ENCODE data around the gene TLE6. TPM values are rescaled to one million over a fixed set of nuclear protein-coding genes. Genes with fewer than 3 reads are reported as not detected.

TLE6 gene
- total and polyA plus RNA-seq, 10 of the 15 experiments (the other 5 are each of a cell fraction or from before 2014, with no cell fraction given), result 2.7 to 13.8 (median 6.4) TPM

DNA sequence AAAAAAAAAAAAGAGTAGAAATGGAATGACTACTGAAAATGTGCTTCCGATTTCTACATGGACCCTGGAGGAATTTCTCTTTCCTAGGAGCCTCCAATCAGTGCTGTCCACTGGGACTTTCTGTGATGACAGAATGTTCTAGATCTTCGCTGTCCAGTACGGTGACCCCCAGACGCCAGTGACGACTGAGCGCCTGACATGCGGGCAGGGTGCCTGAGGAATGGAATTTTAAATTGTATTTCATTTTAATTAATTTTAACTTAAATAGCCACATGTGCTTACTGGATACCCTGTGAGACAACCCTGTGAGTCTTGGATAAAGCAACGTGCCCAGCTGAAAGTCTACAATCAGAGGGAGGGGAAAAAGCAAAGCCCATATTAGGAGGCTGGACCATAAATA is 4.1 kb upstream of the TLE6 start:
- TF ChIP-seq TCF3 (IDR thresholded peaks at IDR 0.05; ENCODE audit: borderline replicate concordance, insufficient read depth, low read depth, low read length) (no peak), RB1 (IDR thresholded peaks at IDR 0.05; ENCODE audit: borderline replicate concordance) (no peak), BCL11A (IDR thresholded peaks at IDR 0.05; ENCODE audit: low read depth, low read length) (no peak), HCFC1 (IDR thresholded peaks at IDR 0.05; ENCODE audit: low read length) (no peak), RELB (IDR thresholded peaks at IDR 0.05; ENCODE audit: low read depth) (no peak), SPI1 (IDR thresholded peaks at IDR 0.05; ENCODE audit: borderline replicate concordance, insufficient read depth, low read depth, low read length) (no peak), CBX5 (IDR thresholded peaks at IDR 0.05; ENCODE audit: low read depth) (no peak)
- TF ChIP-seq, protein P1, sequence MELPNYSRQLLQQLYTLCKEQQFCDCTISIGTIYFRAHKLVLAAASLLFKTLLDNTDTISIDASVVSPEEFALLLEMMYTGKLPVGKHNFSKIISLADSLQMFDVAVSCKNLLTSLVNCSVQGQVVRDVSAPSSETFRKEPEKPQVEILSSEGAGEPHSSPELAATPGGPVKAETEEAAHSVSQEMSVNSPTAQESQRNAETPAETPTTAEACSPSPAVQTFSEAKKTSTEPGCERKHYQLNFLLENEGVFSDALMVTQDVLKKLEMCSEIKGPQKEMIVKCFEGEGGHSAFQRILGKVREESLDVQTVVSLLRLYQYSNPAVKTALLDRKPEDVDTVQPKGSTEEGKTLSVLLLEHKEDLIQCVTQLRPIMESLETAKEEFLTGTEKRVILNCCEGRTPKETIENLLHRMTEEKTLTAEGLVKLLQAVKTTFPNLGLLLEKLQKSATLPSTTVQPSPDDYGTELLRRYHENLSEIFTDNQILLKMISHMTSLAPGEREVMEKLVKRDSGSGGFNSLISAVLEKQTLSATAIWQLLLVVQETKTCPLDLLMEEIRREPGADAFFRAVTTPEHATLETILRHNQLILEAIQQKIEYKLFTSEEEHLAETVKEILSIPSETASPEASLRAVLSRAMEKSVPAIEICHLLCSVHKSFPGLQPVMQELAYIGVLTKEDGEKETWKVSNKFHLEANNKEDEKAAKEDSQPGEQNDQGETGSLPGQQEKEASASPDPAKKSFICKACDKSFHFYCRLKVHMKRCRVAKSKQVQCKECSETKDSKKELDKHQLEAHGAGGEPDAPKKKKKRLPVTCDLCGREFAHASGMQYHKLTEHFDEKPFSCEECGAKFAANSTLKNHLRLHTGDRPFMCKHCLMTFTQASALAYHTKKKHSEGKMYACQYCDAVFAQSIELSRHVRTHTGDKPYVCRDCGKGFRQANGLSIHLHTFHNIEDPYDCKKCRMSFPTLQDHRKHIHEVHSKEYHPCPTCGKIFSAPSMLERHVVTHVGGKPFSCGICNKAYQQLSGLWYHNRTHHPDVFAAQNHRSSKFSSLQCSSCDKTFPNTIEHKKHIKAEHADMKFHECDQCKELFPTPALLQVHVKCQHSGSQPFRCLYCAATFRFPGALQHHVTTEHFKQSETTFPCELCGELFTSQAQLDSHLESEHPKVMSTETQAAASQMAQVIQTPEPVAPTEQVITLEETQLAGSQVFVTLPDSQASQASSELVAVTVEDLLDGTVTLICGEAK (IDR thresholded peaks at IDR 0.05; ENCODE audit: borderline replicate concordance), result no peak
- TF ChIP-seq, protein P2, sequence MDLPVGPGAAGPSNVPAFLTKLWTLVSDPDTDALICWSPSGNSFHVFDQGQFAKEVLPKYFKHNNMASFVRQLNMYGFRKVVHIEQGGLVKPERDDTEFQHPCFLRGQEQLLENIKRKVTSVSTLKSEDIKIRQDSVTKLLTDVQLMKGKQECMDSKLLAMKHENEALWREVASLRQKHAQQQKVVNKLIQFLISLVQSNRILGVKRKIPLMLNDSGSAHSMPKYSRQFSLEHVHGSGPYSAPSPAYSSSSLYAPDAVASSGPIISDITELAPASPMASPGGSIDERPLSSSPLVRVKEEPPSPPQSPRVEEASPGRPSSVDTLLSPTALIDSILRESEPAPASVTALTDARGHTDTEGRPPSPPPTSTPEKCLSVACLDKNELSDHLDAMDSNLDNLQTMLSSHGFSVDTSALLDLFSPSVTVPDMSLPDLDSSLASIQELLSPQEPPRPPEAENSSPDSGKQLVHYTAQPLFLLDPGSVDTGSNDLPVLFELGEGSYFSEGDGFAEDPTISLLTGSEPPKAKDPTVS (IDR thresholded peaks at IDR 0.05; ENCODE audit: low read depth, low read length), result no peak
- Histone ChIP-seq H3K4me3 (no peak overlapping the region), H3K27me3 (replicated peaks in 1 of 2; ENCODE audit: control insufficient read depth in 2 of 2, insufficient read depth in 2 of 2, low read length in 1 of 2) (no peaks in the 10 kb centered on the region; a peak in 1 of 4 replicates), H3K79me2 (ENCODE audit: control insufficient read depth, insufficient read depth, low read length) (no peaks in the 10 kb centered on the region), H3K4me2 (ENCODE audit: control insufficient read depth, insufficient read depth) (no peak overlapping the region), H3K27ac (ENCODE audit: control insufficient read depth, insufficient read depth) (no peak overlapping the region), H3K9me3 (replicated peaks; ENCODE audit: control insufficient read depth, insufficient read depth, low read length) (no peaks in the 10 kb centered on the region), H3K36me3 (ENCODE audit: control insufficient read depth in 2 of 2, insufficient read depth in 2 of 2, low read length in 1 of 2) (no peaks in the 10 kb centered on the region), H3K4me1 (ENCODE audit: control insufficient read depth, insufficient read depth, low read length) (peaks cover 11% of the 10 kb centered on the region), H2AFZ (ENCODE audit: control insufficient read depth, low read depth, low read length) (no peak overlapping the region), H4K20me1 (ENCODE audit: control insufficient read depth, insufficient read depth) (no peaks in the 10 kb centered on the region), H3K9ac (ENCODE audit: control insufficient read depth, insufficient read depth, low read length) (no peak overlapping the region)
- FAIRE-seq (no peak), DNase-seq (ENCODE audit: low read depth, low spot score) (no peak), ATAC-seq (no peak)
- ChIA-PET CTCF (interaction anchor here (1.3 kb wide), 1 partner anchor 11 kb away, joined by 4 read pairs; no protein-coding TSS in a partner anchor), RAD21 (ENCODE audit: unreplicated experiment) (no interaction called here), POLR2A (no interaction called here), SMC1A (ENCODE audit: uncharacterized antibody, unreplicated experiment) (no interaction called here)
- in situ Hi-C loops (cut with MboI), result no loop called here
- no TSS peak for BruUV-seq (replicated peaks)
- intact Hi-C loops (cut with micrococcal nuclease; ENCODE audit: unreplicated experiment), result no loop called here
- 69% methylated on average over 8 of the region's 8 CpGs for WGBS (ENCODE audit: insufficient coverage, insufficient replicate concordance, low lambda C conversion rate, missing lambda C conversion rate)

Data from GM12878 (cell line).